CD14-positive monocyte (primary cell): ENCODE measurements around the gene CDT1. TPM values are rescaled to one million over a fixed set of nuclear protein-coding genes. Genes with fewer than 3 reads are reported as not detected.

Experiments used
- DNase-seq, 3 donors: peaks; one replicate each; pipeline ENCODE4 v3.0.0-alpha.2; 2011 to 2022
- H2AFZ ChIP-seq: 2 replicates; pipeline ENCODE4 v1.6.0; 2012; ENCODE audit warnings: mild to moderate bottlenecking, low read depth, low read length, inconsistent platforms; ENCODE audit not compliant: insufficient read depth, poor library complexity, severe bottlenecking
- H3K27ac ChIP-seq, 2 donors: 1 replicate in 1 of 2; 2 replicates in 1 of 2; pipeline ENCODE4 v1.5.1; 2012 to 2013; ENCODE audit warnings: low read length in 2 of 2, control low read depth in 1 of 2, inconsistent platforms in 1 of 2, low read depth in 1 of 2, mild to moderate bottlenecking in 1 of 2
- H3K27me3 ChIP-seq, 2 donors: one replicate each; pipeline versions ENCODE4 v1.6.0 to v1.6.1; 2011 to 2013; ENCODE audit warnings: low read length in 2 of 2; ENCODE audit not compliant: control insufficient read depth in 2 of 2, insufficient read depth in 2 of 2
- H3K36me3 ChIP-seq, 2 donors: replicated peaks in 1 of 2; 1 replicate in 1 of 2; 2 replicates in 1 of 2; pipeline versions ENCODE4 v1.5.1 to v1.6.1; 2012 to 2013; ENCODE audit warnings: low read length in 2 of 2, control low read depth in 1 of 2, inconsistent platforms in 1 of 2, mild to moderate bottlenecking in 1 of 2; ENCODE audit not compliant: insufficient read depth in 2 of 2, control insufficient read depth in 1 of 2
- H3K4me1 ChIP-seq, 2 donors: 1 replicate in 1 of 2; 2 replicates in 1 of 2; pipeline versions ENCODE4 v1.5.1 to v1.6.1; 2012 to 2013; ENCODE audit warnings: low read length in 2 of 2, control low read depth in 1 of 2, inconsistent platforms in 1 of 2, mild to moderate bottlenecking in 1 of 2, moderate library complexity in 1 of 2; ENCODE audit not compliant: insufficient read depth in 2 of 2, control insufficient read depth in 1 of 2
- H3K4me2 ChIP-seq: replicated peaks from 2 replicates; pipeline ENCODE3; 2012; ENCODE audit warnings: low read length, moderate library complexity, mild to moderate bottlenecking; ENCODE audit not compliant: poor library complexity, severe bottlenecking; ENCODE audit errors: extremely low read depth
- H3K4me3 ChIP-seq, 3 experiments: fragments of 200-600 bp in 1 of 3; sonication (generic) in 1 of 3; replicated peaks in 1 of 3; 1 replicate in 2 of 3; 2 replicates in 1 of 3; pipeline ENCODE4 v1.5.1; 2011 to 2013; ENCODE audit warnings: low read length in 3 of 3, mild to moderate bottlenecking in 3 of 3, control low read depth in 2 of 3, low read depth in 2 of 3, inconsistent platforms in 1 of 3, moderate library complexity in 1 of 3
- H3K79me2 ChIP-seq: 2 replicates; pipeline ENCODE4 v1.6.0; 2012; ENCODE audit warnings: mild to moderate bottlenecking, control low read depth, inconsistent platforms, low read length, moderate library complexity; ENCODE audit not compliant: insufficient read depth
- H3K9ac ChIP-seq: 2 replicates; pipeline ENCODE4 v1.6.0; 2017; ENCODE audit warnings: low read length, mild to moderate bottlenecking; ENCODE audit not compliant: insufficient read depth, poor library complexity, severe bottlenecking
- H3K9me3 ChIP-seq, 2 donors: replicated peaks in 1 of 2; 1 replicate in 1 of 2; 2 replicates in 1 of 2; pipeline versions ENCODE4 v1.5.1 to v1.6.1; 2012 to 2013; ENCODE audit warnings: low read length in 2 of 2, control low read depth in 1 of 2; ENCODE audit not compliant: control insufficient read depth in 1 of 2, insufficient read depth in 1 of 2
- H4K20me1 ChIP-seq: 2 replicates; pipeline ENCODE4 v1.6.0; 2012; ENCODE audit warnings: mild to moderate bottlenecking, low read length, control low read depth, moderate library complexity; ENCODE audit not compliant: insufficient read depth
- H3K27ac Mint-ChIP-seq, 7 donors: one replicate each; pipeline ENCODE4 v1.8.0; 2020; ENCODE audit warnings: mild to moderate bottlenecking in 7 of 7, mixed read lengths in 7 of 7, moderate library complexity in 6 of 7, inconsistent platforms in 2 of 7
- H3K27me3 Mint-ChIP-seq, 3 donors: one replicate each; pipeline ENCODE4 v1.8.0; 2021 to 2022; ENCODE audit warnings: low read depth in 3 of 3, mild to moderate bottlenecking in 3 of 3, mixed read lengths in 3 of 3, moderate library complexity in 3 of 3, inconsistent platforms in 1 of 3
- H3K36me3 Mint-ChIP-seq, 2 donors: one replicate each; pipeline ENCODE4 v1.8.0; 2020; ENCODE audit warnings: mixed read lengths in 2 of 2, inconsistent platforms in 1 of 2, mild to moderate bottlenecking in 1 of 2
- H3K4me1 Mint-ChIP-seq: one replicate; pipeline ENCODE4 v1.8.0; 2020; ENCODE audit warnings: mild to moderate bottlenecking, mixed read lengths
- H3K4me3 Mint-ChIP-seq, 2 donors: one replicate each; pipeline ENCODE4 v1.8.0; 2020; ENCODE audit warnings: mild to moderate bottlenecking in 2 of 2, mixed read lengths in 2 of 2, moderate library complexity in 1 of 2
- H3K9me3 Mint-ChIP-seq, 7 donors: one replicate each; pipeline ENCODE4 v1.8.0; 2020 to 2022; ENCODE audit warnings: mixed read lengths in 7 of 7, mild to moderate bottlenecking in 6 of 7, moderate library complexity in 6 of 7, inconsistent platforms in 2 of 7
- WGBS: methylation state at CpG from one replicate; pipeline ENCODE4 v1.1.5; 2013; ENCODE audit warnings: missing lambda C conversion rate; ENCODE audit not compliant: insufficient coverage; 5-methylcytosine and 5-hydroxymethylcytosine counted together
- intact Hi-C, 2 donors: fragments of 100-400 bp; cut with micrococcal nuclease; formaldehyde crosslinking; loops; one replicate each; pipeline versions ENCODE4 v1.15.0 to v1.15.1; 2023
- polyA plus RNA-seq, 3 donors: library from polyadenylated mRNA; depleted of rRNA in 1 of 3; unstranded in 2 of 3; stranded (reverse) in 1 of 3; fragments of 300-500 nt in 2 of 3; fragments of >200 nt in 1 of 3; fragmentation: Illumina TruSeq in 2 of 3; gene quantifications; 1 replicate in 2 of 3; 2 replicates in 1 of 3; pipeline ENCODE4 v1.2.3, GENCODE V29; 2012 to 2021
- TF ChIP-seq, protein P1 (sequence below): fragments of 200-600 bp; IDR thresholded peaks from one replicate; pipeline ENCODE4 v1.8.0; 2022; ENCODE audit warnings: antibody characterized with exemption, mild to moderate bottlenecking

CDT1 gene
- polyA plus RNA-seq, 3 donors, result 0.07 to 0.24 (median 0.16) TPM

DNA sequence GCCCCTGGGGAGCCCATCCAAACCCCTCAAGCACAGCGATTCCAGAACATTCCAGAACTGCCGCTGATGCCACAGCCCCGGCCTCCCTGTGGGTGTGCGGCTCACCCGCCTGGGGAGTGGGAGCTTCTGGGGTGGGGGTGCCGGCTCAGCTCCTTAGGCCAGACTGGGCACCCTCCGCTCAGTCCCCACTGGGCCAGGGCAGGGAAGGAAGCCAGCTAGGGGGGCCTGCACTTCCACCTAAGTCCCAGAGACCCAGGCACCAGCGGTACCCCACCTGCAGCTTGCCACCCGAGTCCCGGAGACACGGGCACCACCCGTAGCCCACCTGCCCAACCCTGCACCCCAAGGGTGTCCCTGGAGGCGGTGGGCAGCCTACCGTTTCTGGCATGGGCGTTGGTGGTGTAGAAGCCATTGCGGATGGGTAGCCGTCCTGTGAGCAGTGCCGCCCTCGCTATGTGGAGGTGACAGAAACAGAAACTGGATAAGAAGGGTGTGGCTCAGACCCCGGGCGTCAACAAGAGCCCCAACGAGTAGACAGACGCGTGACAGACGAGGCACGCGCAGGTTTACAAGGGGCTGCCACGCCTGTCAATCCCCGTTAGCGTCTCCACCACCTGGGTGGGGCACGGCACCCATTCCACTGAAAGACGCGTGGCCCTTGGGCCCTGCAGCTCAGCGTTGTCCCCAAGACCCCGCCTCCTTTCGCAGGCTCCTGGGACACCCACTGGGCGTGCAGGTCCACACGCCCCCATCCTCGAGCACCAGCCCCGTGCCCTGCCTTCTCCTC is 38.1 kb downstream of the CDT1 start:
- Histone ChIP-seq H3K4me1 (peaks cover 24 to 27% of the 10 kb centered on the region in 2 donors), H3K9me3 (no peaks in the 10 kb centered on the region), H3K36me3 (peaks cover 48 to 57% of the 10 kb centered on the region in 2 donors), H2AFZ (no peak overlapping the region), H3K27ac (no peak overlapping the region), H3K79me2 (peaks cover under 1% of the 10 kb centered on the region), H3K4me3 (no peak overlapping the region), H3K9ac (no peak overlapping the region), H3K27me3 (no peaks in the 10 kb centered on the region), H4K20me1 (peaks cover 73% of the 10 kb centered on the region), H3K4me2 (no peak overlapping the region)
- no peak overlapping the region for H3K4me3 Mint-ChIP-seq
- H3K4me1 Mint-ChIP-seq, result peaks cover 20% of the 10 kb centered on the region
- peaks cover 38 to 63% of the 10 kb centered on the region in 2 donors for H3K36me3 Mint-ChIP-seq
- peaks cover 0 to 2% (median 2%) of the 10 kb centered on the region in 3 donors for H3K27me3 Mint-ChIP-seq
- 88% methylated on average over 23 of the region's 40 CpGs for WGBS
- intact Hi-C loops, result no loop called here
- no peak for DNase-seq
- H3K27ac Mint-ChIP-seq, result peak overlapping the region in 1 of 7 donors; percentile 18
- no peaks in the 10 kb centered on the region for H3K9me3 Mint-ChIP-seq
- TF ChIP-seq, protein P1, sequence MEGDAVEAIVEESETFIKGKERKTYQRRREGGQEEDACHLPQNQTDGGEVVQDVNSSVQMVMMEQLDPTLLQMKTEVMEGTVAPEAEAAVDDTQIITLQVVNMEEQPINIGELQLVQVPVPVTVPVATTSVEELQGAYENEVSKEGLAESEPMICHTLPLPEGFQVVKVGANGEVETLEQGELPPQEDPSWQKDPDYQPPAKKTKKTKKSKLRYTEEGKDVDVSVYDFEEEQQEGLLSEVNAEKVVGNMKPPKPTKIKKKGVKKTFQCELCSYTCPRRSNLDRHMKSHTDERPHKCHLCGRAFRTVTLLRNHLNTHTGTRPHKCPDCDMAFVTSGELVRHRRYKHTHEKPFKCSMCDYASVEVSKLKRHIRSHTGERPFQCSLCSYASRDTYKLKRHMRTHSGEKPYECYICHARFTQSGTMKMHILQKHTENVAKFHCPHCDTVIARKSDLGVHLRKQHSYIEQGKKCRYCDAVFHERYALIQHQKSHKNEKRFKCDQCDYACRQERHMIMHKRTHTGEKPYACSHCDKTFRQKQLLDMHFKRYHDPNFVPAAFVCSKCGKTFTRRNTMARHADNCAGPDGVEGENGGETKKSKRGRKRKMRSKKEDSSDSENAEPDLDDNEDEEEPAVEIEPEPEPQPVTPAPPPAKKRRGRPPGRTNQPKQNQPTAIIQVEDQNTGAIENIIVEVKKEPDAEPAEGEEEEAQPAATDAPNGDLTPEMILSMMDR, result no peak

- no peaks in the 10 kb centered on the region for H3K9me3 Mint-ChIP-seq
- Histone ChIP-seq H3K27ac (no peak overlapping the region), H3K4me2 (no peak overlapping the region), H3K9me3 (no peaks in the 10 kb centered on the region), H3K4me1 (peaks cover 24 to 27% of the 10 kb centered on the region in 2 donors), H3K4me3 (no peak overlapping the region), H3K79me2 (peaks cover 2% of the 10 kb centered on the region), H3K27me3 (no peaks in the 10 kb centered on the region), H2AFZ (no peak overlapping the region), H3K36me3 (peaks cover 48 to 57% of the 10 kb centered on the region in 2 donors), H3K9ac (no peak overlapping the region), H4K20me1 (peaks cover 79% of the 10 kb centered on the region)
- H3K27ac Mint-ChIP-seq, result peak overlapping the region in 1 of 7 donors; percentile 57
- H3K27me3 Mint-ChIP-seq, result peaks cover 0 to 3% (median 2%) of the 10 kb centered on the region in 3 donors
- peaks cover 38 to 63% of the 10 kb centered on the region in 2 donors for H3K36me3 Mint-ChIP-seq
- no peak for DNase-seq
- intact Hi-C loops, result no loop called here
- TF ChIP-seq, protein P1, result no peak
- H3K4me3 Mint-ChIP-seq, result no peak overlapping the region
- H3K4me1 Mint-ChIP-seq, result peaks cover 20% of the 10 kb centered on the region
- 100% methylated on average over 3 of the region's 15 CpGs for WGBS
Observed at GRCh38 chr16:88842308-88842756, 38.7 kb downstream of the CDT1 start.
